ENCODE results near the gene UAP1L1. TPM values are rescaled to one million over a fixed set of nuclear protein-coding genes. Genes with fewer than 3 reads are reported as not detected.
A peak's percentile ranks its signal among the peaks of the same experiment; 100 is the strongest.

Gene UAP1L1
- polyA plus RNA-seq, 1 donor from 2014 or later: 0.21 TPM

GRCh38 chr9:137044037-137044436, 33.3 kb upstream of the UAP1L1 start:
- peaks cover 15% of the 10 kb centered on the region for H3K27me3 ChIP-seq (ENCODE audit: insufficient read depth, low read depth, low read length)
- no peaks in the 10 kb centered on the region for H3K9me3 ChIP-seq (ENCODE audit: low read length)
- no peak overlapping the region for H3K27ac ChIP-seq (ENCODE audit: low read length)
- no peaks in the 10 kb centered on the region for H3F3A ChIP-seq (ENCODE audit: insufficient read depth, low read length, poor library complexity, severe bottlenecking)
- peaks cover 20% of the 10 kb centered on the region for H3K79me2 ChIP-seq (replicated peaks; ENCODE audit: insufficient read depth, low read length)
- no peak overlapping the region for H3K4me2 ChIP-seq (ENCODE audit: low read length)
- H3K36me3 ChIP-seq (ENCODE audit: insufficient read depth, low read length): no peaks in the 10 kb centered on the region
- H3K4me3 ChIP-seq (ENCODE audit: low read length): peak overlapping the region; percentile 98
- H3K9me2 ChIP-seq (ENCODE audit: insufficient read depth, low read length): no peaks in the 10 kb centered on the region
- H4K20me1 ChIP-seq (ENCODE audit: insufficient read depth): peaks cover 13% of the 10 kb centered on the region
- peak overlapping the region; percentile 93 for H3K9ac ChIP-seq (ENCODE audit: low read length)
- TF ChIP-seq REST (IDR thresholded peaks at IDR 0.05; ENCODE audit: borderline replicate concordance) (no peak), SMC3 (conservative IDR thresholded peaks at IDR 0.05; ENCODE audit: poor library complexity) (no peak), TAF1 (IDR thresholded peaks at IDR 0.05; ENCODE audit: low read depth) (no peak), POLR2AphosphoS5 (IDR thresholded peaks at IDR 0.05) (no peak), RAD21 (conservative IDR thresholded peaks at IDR 0.05) (no peak), EZH2 (IDR thresholded peaks at IDR 0.05; ENCODE audit: borderline replicate concordance, insufficient read depth, low read length, poor library complexity, severe bottlenecking) (no peak), CTCF (IDR thresholded peaks at IDR 0.05; ENCODE audit: poor library complexity, severe bottlenecking) (no peak), EP300 (conservative IDR thresholded peaks at IDR 0.05; ENCODE audit: poor library complexity, severe bottlenecking) (no peak), MXI1 (conservative IDR thresholded peaks at IDR 0.05; ENCODE audit: poor library complexity, severe bottlenecking) (no peak)
- H2AFZ ChIP-seq (ENCODE audit: low read depth, low read length): no peak overlapping the region

GRCh38 chr9:137044502-137045177, 32.7 kb upstream of the UAP1L1 start:
- Histone ChIP-seq H3K9me3 (ENCODE audit: low read length) (no peaks in the 10 kb centered on the region), H3K36me3 (ENCODE audit: insufficient read depth, low read length) (no peaks in the 10 kb centered on the region), H4K20me1 (ENCODE audit: insufficient read depth) (peaks cover 13% of the 10 kb centered on the region), H3K27ac (ENCODE audit: low read length) (no peak overlapping the region), H3K9ac (ENCODE audit: low read length) (peak overlapping the region; percentile 93), H3K27me3 (ENCODE audit: insufficient read depth, low read depth, low read length) (peaks cover 21% of the 10 kb centered on the region), H3K9me2 (ENCODE audit: insufficient read depth, low read length) (no peaks in the 10 kb centered on the region), H3F3A (ENCODE audit: insufficient read depth, low read length, poor library complexity, severe bottlenecking) (no peaks in the 10 kb centered on the region), H3K4me2 (ENCODE audit: low read length) (peak overlapping the region; percentile 94), H3K79me2 (replicated peaks; ENCODE audit: insufficient read depth, low read length) (peaks cover 20% of the 10 kb centered on the region), H3K4me3 (ENCODE audit: low read length) (peak overlapping the region; percentile 98), H2AFZ (ENCODE audit: low read depth, low read length) (no peak overlapping the region)
- TF ChIP-seq MXI1 (conservative IDR thresholded peaks at IDR 0.05; ENCODE audit: poor library complexity, severe bottlenecking): no peak
- TF ChIP-seq REST (IDR thresholded peaks at IDR 0.05; ENCODE audit: borderline replicate concordance): no peak
- no peak for TF ChIP-seq CTCF (IDR thresholded peaks at IDR 0.05; ENCODE audit: poor library complexity, severe bottlenecking)
- TF ChIP-seq RAD21 (conservative IDR thresholded peaks at IDR 0.05): no peak
- TF ChIP-seq EZH2 (IDR thresholded peaks at IDR 0.05; ENCODE audit: borderline replicate concordance, insufficient read depth, low read length, poor library complexity, severe bottlenecking): no peak
- no peak for TF ChIP-seq SMC3 (conservative IDR thresholded peaks at IDR 0.05; ENCODE audit: poor library complexity)
- TF ChIP-seq EP300 (conservative IDR thresholded peaks at IDR 0.05; ENCODE audit: poor library complexity, severe bottlenecking): no peak

All from neural cell (in vitro differentiated cells).